Esophagus squamous epithelium (tissue), 4 donors: Measurements from ENCODE around the gene RIMBP2.

ENCODE experiments used
- CTCF ChIP-seq, 6 experiments: fragments of 450-650 bp in 4 of 6; fragments of 200-600 bp in 2 of 6; sonication (generic) in 2 of 6; IDR thresholded peaks; one replicate each; pipeline ENCODE4 v1.5.1; 2016 to 2019; ENCODE audit warnings: antibody characterized with exemption in 6 of 6, mild to moderate bottlenecking in 4 of 6, moderate library complexity in 4 of 6
- POLR2A ChIP-seq, 4 donors: fragments of 450-650 bp; IDR thresholded peaks; one replicate each; pipeline ENCODE4 v1.6.1; 2017; ENCODE audit warnings: antibody characterized with exemption in 4 of 4, mild to moderate bottlenecking in 4 of 4, moderate library complexity in 3 of 4

GRCh38 chr12:130687796-130688778, 28.0 kb downstream of the RIMBP2 start:
- TF ChIP-seq CTCF (IDR thresholded peaks at IDR 0.05) (no peak), POLR2A (IDR thresholded peaks at IDR 0.05) (no peak)
